B cell (primary cell): Measurements from ENCODE around the gene IRS1. TPM values are rescaled to one million over a fixed set of nuclear protein-coding genes. Genes with fewer than 3 reads are reported as not detected.

Experiments used
- ATAC-seq: fragments of 200-7000 bp; cut with Tn5 transposase; one replicate; pipeline ENCODE4 v1.10.0; 2021; ENCODE audit warnings: low read depth, mild to moderate bottlenecking, moderate number of reproducible peaks, moderate library complexity
- CTCF ChIA-PET: fragments of 350-600 bp; sonication (Branson Sonifier 250); formaldehyde crosslinking; loops from one replicate; lab custom pipeline; 2021; ENCODE audit warnings: antibody characterized with exemption, inconsistent platforms; lab: Charles Lee
- POLR2A ChIA-PET: fragments of 350-600 bp; sonication (Branson Sonifier 250); formaldehyde crosslinking; loops from one replicate; lab custom pipeline; 2021; ENCODE audit warnings: antibody characterized with exemption; lab: Charles Lee
- DNase-seq: peaks from one replicate; pipeline ENCODE4 v3.0.0; 2013
- H2AFZ ChIP-seq: 2 replicates; pipeline ENCODE4 v1.6.1; 2012; ENCODE audit warnings: mild to moderate bottlenecking, low read depth, low read length; ENCODE audit not compliant: insufficient read depth, poor library complexity, severe bottlenecking
- H3K27ac ChIP-seq, 2 donors: 1 replicate in 1 of 2; 2 replicates in 1 of 2; pipeline ENCODE4 v1.5.1; 2012 to 2013; ENCODE audit warnings: low read length in 2 of 2, mild to moderate bottlenecking in 2 of 2, moderate library complexity in 1 of 2
- H3K27me3 ChIP-seq, 4 experiments: fragments of 200-600 bp in 1 of 4; sonication (generic) in 1 of 4; replicated peaks in 1 of 4; 1 replicate in 2 of 4; 2 replicates in 2 of 4; pipeline versions ENCODE4 v1.6.1 to v1.7.0; 2013 to 2016; ENCODE audit warnings: low read length in 3 of 4, mild to moderate bottlenecking in 2 of 4, mixed read lengths in 1 of 4, moderate library complexity in 1 of 4; ENCODE audit not compliant: insufficient read depth in 4 of 4, control insufficient read depth in 3 of 4; ENCODE audit errors: control extremely low read depth in 1 of 4
- H3K36me3 ChIP-seq, 2 experiments: replicated peaks in 1 of 2; 1 replicate in 1 of 2; 2 replicates in 1 of 2; pipeline versions ENCODE4 v1.6.1 to v1.7.1; 2013; ENCODE audit warnings: low read length in 1 of 2; ENCODE audit not compliant: insufficient read depth in 2 of 2, control insufficient read depth in 1 of 2; ENCODE audit errors: control extremely low read depth in 1 of 2, extremely low read depth in 1 of 2
- H3K4me1 ChIP-seq, 2 donors: fragments of 200-600 bp in 1 of 2; sonication (generic) in 1 of 2; 1 replicate in 1 of 2; 2 replicates in 1 of 2; pipeline versions ENCODE4 v1.5.1 to v1.6.1; 2013 to 2017; ENCODE audit warnings: low read length in 2 of 2; ENCODE audit not compliant: control insufficient read depth in 2 of 2, insufficient read depth in 2 of 2
- H3K4me2 ChIP-seq: replicated peaks from 2 replicates; pipeline ENCODE3; 2012; ENCODE audit warnings: mild to moderate bottlenecking, low read depth, low read length; ENCODE audit not compliant: poor library complexity, severe bottlenecking
- H3K4me3 ChIP-seq, 5 experiments: fragments of 200-600 bp in 1 of 5; sonication (generic) in 1 of 5; 1 replicate in 3 of 5; 2 replicates in 2 of 5; pipeline versions ENCODE4 v1.5.1 to v1.7.0; 2011 to 2016; ENCODE audit warnings: low read length in 4 of 5, mild to moderate bottlenecking in 4 of 5, low read depth in 2 of 5, control low read depth in 1 of 5, moderate library complexity in 1 of 5; ENCODE audit not compliant: insufficient read depth in 1 of 5; ENCODE audit errors: control extremely low read depth in 1 of 5, extremely low read depth in 1 of 5
- H3K79me2 ChIP-seq: fragments of 200-600 bp; sonication (generic); one replicate; pipeline ENCODE4 v1.6.0; 2016; ENCODE audit warnings: low read length; ENCODE audit not compliant: control insufficient read depth, insufficient read depth
- H3K9ac ChIP-seq: fragments of 200-600 bp; sonication (generic); 2 replicates; pipeline ENCODE4 v1.6.1; 2017; ENCODE audit warnings: mild to moderate bottlenecking, low read length, moderate library complexity
- H3K9me3 ChIP-seq, 3 donors: one replicate each; pipeline versions ENCODE4 v1.6.1 to v1.7.1; 2013; ENCODE audit warnings: low read length in 2 of 3; ENCODE audit not compliant: control insufficient read depth in 2 of 3, insufficient read depth in 1 of 3; ENCODE audit errors: control extremely low read depth in 1 of 3
- H4K20me1 ChIP-seq: 2 replicates; pipeline ENCODE4 v1.6.0; 2012; ENCODE audit warnings: mild to moderate bottlenecking, low read length; ENCODE audit not compliant: insufficient read depth, control insufficient read depth, poor library complexity, severe bottlenecking
- H3K27ac Mint-ChIP-seq: one replicate; pipeline ENCODE4 v1.8.0; 2021; ENCODE audit warnings: mixed read lengths
- H3K27me3 Mint-ChIP-seq: one replicate; pipeline ENCODE4 v1.8.0; 2021; ENCODE audit warnings: mixed read lengths
- H3K4me1 Mint-ChIP-seq: one replicate; pipeline ENCODE4 v1.8.0; 2021; ENCODE audit warnings: mixed read lengths
- H3K4me3 Mint-ChIP-seq: one replicate; pipeline ENCODE4 v1.8.0; 2021; ENCODE audit warnings: mixed read lengths
- H3K9me3 Mint-ChIP-seq: one replicate; pipeline ENCODE4 v1.8.0; 2022; ENCODE audit warnings: mixed read lengths; ENCODE audit not compliant: insufficient read depth
- CTCF ChIP-seq: fragments of 200-600 bp; IDR thresholded peaks from one replicate; pipeline ENCODE4 v1.8.0; 2022; ENCODE audit warnings: antibody characterized with exemption, mild to moderate bottlenecking
- EZH2 ChIP-seq: IDR thresholded peaks from 2 replicates; pipeline ENCODE4 v1.6.1; 2012; ENCODE audit warnings: borderline replicate concordance, low read depth, mild to moderate bottlenecking, moderate library complexity, low read length; ENCODE audit not compliant: insufficient read depth, poor library complexity, severe bottlenecking
- WGBS: methylation state at CpG from one replicate; pipeline ENCODE4 v1.1.5; 2013; ENCODE audit warnings: missing lambda C conversion rate; ENCODE audit not compliant: insufficient coverage; 5-methylcytosine and 5-hydroxymethylcytosine counted together
- intact Hi-C: fragments of 100-400 bp; cut with micrococcal nuclease; formaldehyde crosslinking; loops from one replicate; pipeline ENCODE4 v1.10.0; 2022
- polyA plus RNA-seq: library from polyadenylated mRNA; depleted of rRNA; stranded (reverse); fragments of >200 nt; gene quantifications from 2 replicates; pipeline ENCODE4 v1.2.3, GENCODE V29; 2012
- total RNA-seq, 2 donors: library from RNA; stranded (reverse); fragments of 120-200 nt in 1 of 2; gene quantifications; 1 replicate in 1 of 2; 2 replicates in 1 of 2; pipeline versions ENCODE4 v1.2.3 to v1.2.4, GENCODE V29; 2013 to 2022

IRS1 gene
- total and polyA plus RNA-seq, 2 donors (not counting 1 experiment from before 2014, with no cell fraction given): 3.8 to 11.9 TPM

- no peaks in the 10 kb centered on the region for H3K27me3 Mint-ChIP-seq
Observed at GRCh38 chr2:226736382-226736781, 63.2 kb downstream of the IRS1 start.

More at GRCh38 chr2:226736382-226736781, 63.2 kb downstream of the IRS1 start:
- Histone ChIP-seq H3K27me3 (no peaks in the 10 kb centered on the region), H3K36me3 (no peaks in the 10 kb centered on the region), H3K4me2 (no peak overlapping the region), H3K79me2 (no peaks in the 10 kb centered on the region), H2AFZ (no peak overlapping the region), H3K4me3 (no peak overlapping the region), H3K4me1 (no peaks in the 10 kb centered on the region), H4K20me1 (no peaks in the 10 kb centered on the region), H3K27ac (no peak overlapping the region), H3K9ac (no peak overlapping the region), H3K9me3 (peaks cover 0 to 1% (median 0%) of the 10 kb centered on the region in 3 donors)
- ChIA-PET CTCF (no interaction called here), POLR2A (no interaction called here)
- Mint-ChIP-seq H3K4me3 (no peak overlapping the region), H3K27ac (no peak overlapping the region), H3K9me3 (no peaks in the 10 kb centered on the region), H3K4me1 (no peaks in the 10 kb centered on the region)
- intact Hi-C loops: no loop called here
- WGBS: 100% methylated on average over 2 of the region's 4 CpGs
- ATAC-seq: no peak
- no peak for TF ChIP-seq CTCF
- no peak for TF ChIP-seq EZH2
- DNase-seq: no peak
